A673 (cell line): ENCODE results near the gene KRT14.
"Not testable (repeated sequence)": the region's sequence is repeated elsewhere in the genome, so short reads cannot be mapped to it uniquely, and the experiment has no call there.

Source experiments
- CTCF ChIP-seq: fragments of 300-800, 200-600 bp; sonication (generic); conservative IDR thresholded peaks from 2 replicates; pipeline ENCODE4 v1.5.1; 2017; ENCODE audit warnings: low read depth, mild to moderate bottlenecking, antibody characterized with exemption, low read length, moderate library complexity, mixed read lengths
- EZH2 ChIP-seq: fragments of 200-600 bp; sonication (generic); IDR thresholded peaks from 2 replicates; pipeline ENCODE4 v1.6.1; 2017; ENCODE audit warnings: borderline replicate concordance, low read depth, mild to moderate bottlenecking, mixed read lengths, antibody characterized with exemption, low read length; ENCODE audit not compliant: poor library complexity, severe bottlenecking

GRCh38 chr17:41628621-41629255, 42.0 kb upstream of the KRT14 start:
- not testable (repeated sequence) for TF ChIP-seq CTCF, EZH2
